ENCODE measurements around the gene PMEL.
"Not testable (repeated sequence)": the region's sequence is repeated elsewhere in the genome, so short reads cannot be mapped to it uniquely, and the experiment has no call there.

The PMEL gene

DNA sequence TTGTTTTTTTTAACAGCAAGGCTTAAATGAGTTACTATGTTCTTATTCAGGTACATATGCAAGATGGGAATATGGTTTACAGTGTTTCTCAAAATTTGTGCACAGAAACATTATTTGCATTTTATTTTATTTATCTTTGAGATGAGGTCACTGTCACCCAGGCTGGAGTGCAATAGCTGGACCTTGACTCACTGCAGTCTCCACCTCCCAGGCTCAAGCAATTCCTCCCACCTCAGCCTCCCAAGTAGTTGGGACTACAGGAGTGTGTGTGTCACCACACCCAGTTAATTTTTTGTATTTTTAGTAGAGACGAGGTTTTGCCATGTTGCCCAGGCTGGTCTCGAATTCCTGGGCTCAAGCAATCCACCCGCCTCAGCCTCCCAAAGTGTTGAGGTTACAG lies 46.8 kb downstream of the PMEL start:
- DNase-seq, result not testable (repeated sequence)

DNA sequence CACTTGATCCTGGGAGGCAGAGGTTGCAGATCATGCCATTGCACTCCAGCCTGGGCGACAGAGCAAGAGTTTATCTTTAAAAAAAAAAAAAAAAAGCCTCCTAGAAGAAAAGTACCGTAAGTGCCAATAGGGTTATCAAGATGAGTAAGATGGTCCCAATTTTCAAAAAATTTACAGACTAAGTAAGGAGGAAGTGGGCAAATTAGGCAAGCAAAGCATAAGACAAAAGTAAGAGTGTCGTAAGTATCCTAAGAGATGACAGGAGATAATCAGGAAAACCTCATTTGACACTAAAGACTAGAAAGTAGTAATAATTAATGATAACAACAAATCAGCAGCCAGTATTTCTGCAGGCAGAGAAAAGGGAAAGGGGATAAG lies 50.4 kb downstream of the PMEL start:
- no peak for DNase-seq

DNA sequence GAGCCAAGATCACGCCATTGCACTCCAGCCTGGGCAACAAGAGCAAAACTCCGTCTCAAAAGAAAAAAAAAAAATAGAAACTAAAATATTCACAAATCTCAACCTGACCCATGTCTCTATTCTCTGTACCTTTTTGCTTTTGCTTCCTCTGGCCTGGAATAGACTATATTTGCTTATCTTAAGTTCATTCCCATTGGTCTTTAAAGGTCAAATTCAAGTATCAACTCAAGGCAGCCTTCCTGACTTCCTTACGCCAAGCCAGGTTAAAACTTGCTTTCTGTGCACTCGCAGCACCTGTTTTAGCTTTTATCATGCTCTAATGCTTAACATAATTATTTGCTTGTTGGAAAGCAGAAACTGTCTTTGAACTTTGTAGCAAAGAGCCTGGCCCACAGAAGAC lies 52.9 kb downstream of the PMEL start:
- no peak for DNase-seq

DNA sequence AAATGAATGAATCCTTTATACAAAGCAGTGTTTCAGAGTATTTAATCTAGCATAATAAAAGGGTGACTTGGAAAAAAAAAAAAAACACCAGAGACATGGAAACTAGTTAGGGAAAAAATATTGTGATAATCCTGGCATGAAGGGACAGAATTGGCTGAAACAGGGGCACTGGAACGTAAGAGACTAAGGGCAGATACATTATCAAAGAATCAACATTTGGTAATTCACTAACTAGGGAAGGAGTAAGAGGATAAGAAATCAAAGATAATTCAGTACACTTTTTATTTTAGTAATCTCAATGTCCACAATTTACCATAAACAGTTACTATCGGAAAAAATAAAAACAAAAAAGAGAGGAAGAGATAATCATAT lies 56.3 kb downstream of the PMEL start:
- DNase-seq, result no peak

DNA sequence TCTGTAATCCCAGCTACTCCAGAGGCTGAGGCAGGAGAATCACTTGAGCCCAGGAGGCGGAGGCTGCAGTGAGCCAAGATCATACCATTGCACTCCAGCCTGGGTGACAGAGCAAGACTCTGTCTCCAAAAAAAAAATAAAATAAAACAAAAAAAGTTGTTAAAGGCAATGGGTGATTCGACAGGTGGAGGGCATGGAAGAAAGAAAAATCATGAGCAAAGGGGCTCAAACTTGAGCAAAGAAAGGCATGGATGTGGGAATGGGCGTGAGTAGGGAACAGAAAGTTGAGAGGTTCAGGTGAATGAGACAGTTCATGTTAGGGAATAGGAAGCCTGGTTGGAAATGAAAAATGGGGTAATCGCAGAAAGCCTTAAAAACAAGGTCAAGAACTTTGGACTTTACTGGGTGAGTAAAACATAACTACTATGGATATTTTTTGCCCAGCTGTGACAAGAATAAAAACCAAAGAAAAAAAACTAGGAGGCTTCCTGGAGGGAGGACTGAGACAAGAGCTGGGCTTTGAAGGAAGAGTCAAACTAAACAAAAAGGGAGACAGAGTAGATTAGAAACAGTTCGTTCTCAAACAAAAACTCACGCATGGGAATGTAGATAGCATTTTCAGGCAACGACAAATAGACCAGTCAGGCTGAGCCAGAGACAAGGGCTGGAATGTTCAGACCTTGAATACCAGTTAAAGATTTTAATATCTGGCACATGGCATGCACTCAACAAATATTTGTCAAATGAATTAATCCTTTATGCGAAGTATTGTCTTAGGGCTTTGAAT lies 56.9 kb downstream of the PMEL start:
- no peak for DNase-seq

DNA sequence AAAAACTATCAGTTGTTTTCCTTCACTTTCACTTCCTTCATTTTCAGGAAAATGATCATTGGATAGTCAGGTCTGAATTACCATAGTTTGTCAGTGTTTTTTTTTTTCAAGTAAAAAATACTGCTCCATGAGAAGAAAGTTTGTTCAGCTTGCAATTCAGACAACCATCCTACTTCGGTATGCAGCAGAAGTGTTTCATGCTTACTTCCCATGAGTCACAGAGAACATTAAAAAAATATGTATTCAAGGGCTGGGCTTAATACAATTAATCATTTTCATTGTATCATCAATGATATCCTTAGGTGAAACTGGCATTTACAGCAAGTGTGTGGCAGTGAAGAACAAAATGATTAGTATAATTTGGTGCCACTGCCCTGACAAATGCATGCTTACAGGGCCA lies 59.8 kb downstream of the PMEL start:
- DNase-seq, result no peak

All from SHP77 treated with DMSO at 0.1 percent for 48 hours (cell line).